ENCODE measurements around the gene UBE2D2.

DNA sequence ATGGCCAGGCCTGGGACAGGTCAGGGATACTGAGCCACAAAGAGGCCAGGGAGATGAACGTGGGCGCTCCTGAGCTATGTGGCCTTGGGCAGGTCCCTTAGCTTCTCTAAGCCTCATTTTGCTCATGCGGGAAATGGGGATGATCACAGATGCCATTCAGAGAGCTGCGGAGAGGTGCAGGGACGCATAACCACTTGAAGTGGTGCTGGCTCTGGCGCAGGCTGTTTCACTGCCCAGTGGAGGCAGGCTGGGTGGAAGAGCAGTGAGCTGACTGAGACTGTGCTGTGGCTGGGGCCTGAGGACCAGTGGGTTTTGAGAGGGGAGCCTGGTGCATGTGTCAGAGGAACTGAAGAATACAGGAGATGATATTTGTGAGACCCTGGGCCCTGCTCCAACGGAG lies 105.4 kb downstream of the UBE2D2 start:
- TF ChIP-seq, protein P1, sequence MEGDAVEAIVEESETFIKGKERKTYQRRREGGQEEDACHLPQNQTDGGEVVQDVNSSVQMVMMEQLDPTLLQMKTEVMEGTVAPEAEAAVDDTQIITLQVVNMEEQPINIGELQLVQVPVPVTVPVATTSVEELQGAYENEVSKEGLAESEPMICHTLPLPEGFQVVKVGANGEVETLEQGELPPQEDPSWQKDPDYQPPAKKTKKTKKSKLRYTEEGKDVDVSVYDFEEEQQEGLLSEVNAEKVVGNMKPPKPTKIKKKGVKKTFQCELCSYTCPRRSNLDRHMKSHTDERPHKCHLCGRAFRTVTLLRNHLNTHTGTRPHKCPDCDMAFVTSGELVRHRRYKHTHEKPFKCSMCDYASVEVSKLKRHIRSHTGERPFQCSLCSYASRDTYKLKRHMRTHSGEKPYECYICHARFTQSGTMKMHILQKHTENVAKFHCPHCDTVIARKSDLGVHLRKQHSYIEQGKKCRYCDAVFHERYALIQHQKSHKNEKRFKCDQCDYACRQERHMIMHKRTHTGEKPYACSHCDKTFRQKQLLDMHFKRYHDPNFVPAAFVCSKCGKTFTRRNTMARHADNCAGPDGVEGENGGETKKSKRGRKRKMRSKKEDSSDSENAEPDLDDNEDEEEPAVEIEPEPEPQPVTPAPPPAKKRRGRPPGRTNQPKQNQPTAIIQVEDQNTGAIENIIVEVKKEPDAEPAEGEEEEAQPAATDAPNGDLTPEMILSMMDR (IDR thresholded peaks at IDR 0.05): no peak
- no peak for TF ChIP-seq POLR2A (IDR thresholded peaks at IDR 0.05)

All from heart left ventricle (tissue), 13 donors.